ENCODE results near the gene ALK.

DNA sequence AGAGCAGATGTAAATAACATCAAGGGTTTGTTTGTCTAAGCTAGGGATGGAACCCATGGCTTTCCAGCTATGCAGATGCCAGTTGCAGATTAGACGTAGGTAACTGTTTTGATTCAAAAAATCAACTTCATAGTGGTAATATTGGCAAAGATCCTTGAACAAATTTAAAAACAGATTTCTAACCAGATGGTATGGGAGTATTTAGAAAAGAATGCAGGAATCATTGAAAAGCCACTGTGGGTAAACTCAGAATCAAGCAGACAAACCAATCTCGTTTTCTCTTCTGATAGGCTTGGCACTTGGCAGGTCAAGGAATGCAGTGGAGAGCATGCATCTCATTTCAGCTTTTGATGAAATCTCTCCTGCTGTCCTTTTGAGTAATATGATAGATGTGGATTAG lies 428.7 kb downstream of the ALK start:
- TF ChIP-seq EGR1 (IDR thresholded peaks at IDR 0.05), result no peak
- no peak for TF ChIP-seq EP300 (IDR thresholded peaks at IDR 0.05; ENCODE audit: borderline replicate concordance)
- no peak for TF ChIP-seq YY1 (IDR thresholded peaks at IDR 0.05; ENCODE audit: low read depth)
- TF ChIP-seq, protein P1, sequence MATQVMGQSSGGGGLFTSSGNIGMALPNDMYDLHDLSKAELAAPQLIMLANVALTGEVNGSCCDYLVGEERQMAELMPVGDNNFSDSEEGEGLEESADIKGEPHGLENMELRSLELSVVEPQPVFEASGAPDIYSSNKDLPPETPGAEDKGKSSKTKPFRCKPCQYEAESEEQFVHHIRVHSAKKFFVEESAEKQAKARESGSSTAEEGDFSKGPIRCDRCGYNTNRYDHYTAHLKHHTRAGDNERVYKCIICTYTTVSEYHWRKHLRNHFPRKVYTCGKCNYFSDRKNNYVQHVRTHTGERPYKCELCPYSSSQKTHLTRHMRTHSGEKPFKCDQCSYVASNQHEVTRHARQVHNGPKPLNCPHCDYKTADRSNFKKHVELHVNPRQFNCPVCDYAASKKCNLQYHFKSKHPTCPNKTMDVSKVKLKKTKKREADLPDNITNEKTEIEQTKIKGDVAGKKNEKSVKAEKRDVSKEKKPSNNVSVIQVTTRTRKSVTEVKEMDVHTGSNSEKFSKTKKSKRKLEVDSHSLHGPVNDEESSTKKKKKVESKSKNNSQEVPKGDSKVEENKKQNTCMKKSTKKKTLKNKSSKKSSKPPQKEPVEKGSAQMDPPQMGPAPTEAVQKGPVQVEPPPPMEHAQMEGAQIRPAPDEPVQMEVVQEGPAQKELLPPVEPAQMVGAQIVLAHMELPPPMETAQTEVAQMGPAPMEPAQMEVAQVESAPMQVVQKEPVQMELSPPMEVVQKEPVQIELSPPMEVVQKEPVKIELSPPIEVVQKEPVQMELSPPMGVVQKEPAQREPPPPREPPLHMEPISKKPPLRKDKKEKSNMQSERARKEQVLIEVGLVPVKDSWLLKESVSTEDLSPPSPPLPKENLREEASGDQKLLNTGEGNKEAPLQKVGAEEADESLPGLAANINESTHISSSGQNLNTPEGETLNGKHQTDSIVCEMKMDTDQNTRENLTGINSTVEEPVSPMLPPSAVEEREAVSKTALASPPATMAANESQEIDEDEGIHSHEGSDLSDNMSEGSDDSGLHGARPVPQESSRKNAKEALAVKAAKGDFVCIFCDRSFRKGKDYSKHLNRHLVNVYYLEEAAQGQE (IDR thresholded peaks at IDR 0.05; ENCODE audit: low read depth), result no peak
- TF ChIP-seq TCF12 (IDR thresholded peaks at IDR 0.05; ENCODE audit: low read depth), result no peak
- no peak for TF ChIP-seq RAD21 (IDR thresholded peaks at IDR 0.05; ENCODE audit: low read depth)
- TF ChIP-seq TAF1 (IDR thresholded peaks at IDR 0.05; ENCODE audit: low read depth), result no peak
- TF ChIP-seq NFIC (IDR thresholded peaks at IDR 0.05), result no peak
- no peak for TF ChIP-seq ZBTB7A (IDR thresholded peaks at IDR 0.05; ENCODE audit: low read depth)
- TF ChIP-seq FOXM1 (IDR thresholded peaks at IDR 0.05; ENCODE audit: borderline replicate concordance, low read depth), result no peak
- TF ChIP-seq CEBPB (IDR thresholded peaks at IDR 0.05), result no peak

Measured in Ishikawa (cell line).